ENCODE results near the gene BIRC2. TPM values are rescaled to one million over a fixed set of nuclear protein-coding genes. Genes with fewer than 3 reads are reported as not detected.

Gene BIRC2
- total and polyA plus RNA-seq, 4 donors: 16.7 to 99.9 (median 28.9) TPM

DNA sequence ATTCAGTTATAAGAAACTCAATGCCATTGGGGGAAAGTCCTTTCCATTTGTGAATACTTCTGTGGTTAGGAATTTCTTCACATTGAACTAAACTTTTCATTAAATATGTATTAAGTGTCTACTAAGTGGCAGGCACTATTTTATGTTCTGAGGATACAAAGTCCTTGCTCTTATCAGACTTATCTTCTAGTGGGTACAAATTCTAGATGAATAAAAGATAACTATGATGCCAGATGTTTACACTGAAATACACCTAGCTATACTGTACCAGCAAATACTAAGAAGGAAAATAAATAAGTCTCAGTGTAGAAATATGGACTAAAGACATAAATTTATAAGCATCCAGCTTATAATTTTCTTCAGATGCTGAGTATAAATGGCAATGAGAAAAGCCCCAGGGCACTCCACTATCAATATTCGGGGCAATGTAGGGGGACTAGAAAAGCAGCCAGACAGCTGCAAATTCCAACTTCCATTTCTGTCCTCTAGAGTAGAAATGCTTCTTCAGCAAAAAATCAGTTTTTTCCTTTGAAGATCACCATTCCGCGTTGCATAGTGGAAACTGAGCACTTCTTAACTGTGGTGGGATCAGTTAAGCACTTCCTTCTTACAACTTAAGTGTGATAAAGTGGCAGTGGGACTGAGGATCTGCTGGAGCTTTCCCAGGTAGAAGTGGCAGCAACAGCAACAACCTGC, 41.5 kb upstream of the BIRC2 start:
- Histone ChIP-seq H3K9ac (ENCODE audit: insufficient read depth in 1 of 2, low read length in 2 of 2) (no peak overlapping the region), H3K9me3 (ENCODE audit: control insufficient read depth in 4 of 4, insufficient read depth in 3 of 4, low read length in 3 of 4) (peaks cover 0 to 8% (median 6%) of the 10 kb centered on the region in 4 donors), H3K27me3 (ENCODE audit: control insufficient read depth in 3 of 3, insufficient read depth in 3 of 3, low read length in 2 of 3) (no peaks in the 10 kb centered on the region), H3K36me3 (ENCODE audit: control insufficient read depth in 4 of 4, insufficient read depth in 4 of 4, low read length in 4 of 4) (no peaks in the 10 kb centered on the region), H3K4me1 (ENCODE audit: control insufficient read depth in 5 of 5, insufficient read depth in 5 of 5, low read length in 5 of 5) (peaks cover 0 to 6% (median 4%) of the 10 kb centered on the region in 5 donors), H3K4me3 (no peak overlapping the region), H3K27ac (ENCODE audit: low read depth in 1 of 2, low read length in 1 of 2) (peak overlapping the region in 1 of 2 donors; percentile 88)
- DNase-seq (no peak), ATAC-seq (ENCODE audit: insufficient read depth, low FRiP score) (peak; percentile 10)
- WGBS, 2 donors: 59 to 66% methylated on average over 3 of the region's 3 CpGs
- TF ChIP-seq, protein P1, sequence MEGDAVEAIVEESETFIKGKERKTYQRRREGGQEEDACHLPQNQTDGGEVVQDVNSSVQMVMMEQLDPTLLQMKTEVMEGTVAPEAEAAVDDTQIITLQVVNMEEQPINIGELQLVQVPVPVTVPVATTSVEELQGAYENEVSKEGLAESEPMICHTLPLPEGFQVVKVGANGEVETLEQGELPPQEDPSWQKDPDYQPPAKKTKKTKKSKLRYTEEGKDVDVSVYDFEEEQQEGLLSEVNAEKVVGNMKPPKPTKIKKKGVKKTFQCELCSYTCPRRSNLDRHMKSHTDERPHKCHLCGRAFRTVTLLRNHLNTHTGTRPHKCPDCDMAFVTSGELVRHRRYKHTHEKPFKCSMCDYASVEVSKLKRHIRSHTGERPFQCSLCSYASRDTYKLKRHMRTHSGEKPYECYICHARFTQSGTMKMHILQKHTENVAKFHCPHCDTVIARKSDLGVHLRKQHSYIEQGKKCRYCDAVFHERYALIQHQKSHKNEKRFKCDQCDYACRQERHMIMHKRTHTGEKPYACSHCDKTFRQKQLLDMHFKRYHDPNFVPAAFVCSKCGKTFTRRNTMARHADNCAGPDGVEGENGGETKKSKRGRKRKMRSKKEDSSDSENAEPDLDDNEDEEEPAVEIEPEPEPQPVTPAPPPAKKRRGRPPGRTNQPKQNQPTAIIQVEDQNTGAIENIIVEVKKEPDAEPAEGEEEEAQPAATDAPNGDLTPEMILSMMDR (IDR thresholded peaks at IDR 0.05; ENCODE audit: control extremely low read depth, extremely low read depth): no peak

DNA sequence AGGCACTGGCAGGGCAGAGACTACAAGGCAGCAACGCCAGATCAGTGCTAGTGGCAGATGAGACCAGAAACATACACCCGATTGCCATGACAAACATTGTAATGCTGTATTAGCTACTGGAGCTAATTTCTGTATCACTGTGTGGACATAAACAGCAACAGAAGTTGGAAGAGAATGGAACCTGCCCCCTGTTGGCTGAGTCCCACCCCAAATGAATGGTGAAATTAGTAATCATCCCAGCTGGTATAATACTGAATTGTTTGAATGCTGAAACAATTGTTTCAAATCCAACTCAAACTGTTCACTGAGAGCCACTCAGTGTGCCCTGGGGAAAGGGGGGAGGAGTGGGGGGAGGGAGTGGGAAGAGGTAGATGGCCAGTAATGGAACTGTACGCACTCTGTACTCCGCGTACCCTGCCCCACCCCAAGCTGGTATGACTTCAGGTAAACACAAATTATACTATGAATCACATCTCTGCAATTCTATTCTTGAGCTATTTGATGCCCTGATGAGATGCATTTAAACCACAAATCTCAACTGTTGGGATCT, 40.9 kb upstream of the BIRC2 start:
- peaks cover 0 to 8% (median 6%) of the 10 kb centered on the region in 4 donors for H3K9me3 ChIP-seq (ENCODE audit: control insufficient read depth in 4 of 4, insufficient read depth in 3 of 4, low read length in 3 of 4)
- H3K9ac ChIP-seq (ENCODE audit: insufficient read depth in 1 of 2, low read length in 2 of 2): no peak overlapping the region
- no peaks in the 10 kb centered on the region for H3K27me3 ChIP-seq (ENCODE audit: control insufficient read depth in 3 of 3, insufficient read depth in 3 of 3, low read length in 2 of 3)
- DNase-seq: no peak
- peak; percentile 92 for ATAC-seq (ENCODE audit: insufficient read depth, low FRiP score)
- H3K4me1 ChIP-seq (ENCODE audit: control insufficient read depth in 5 of 5, insufficient read depth in 5 of 5, low read length in 5 of 5): peaks cover 0 to 6% (median 4%) of the 10 kb centered on the region in 5 donors
- WGBS, 2 donors: 66 to 81% methylated on average over 5 of the region's 5 CpGs
- TF ChIP-seq, protein P1 (IDR thresholded peaks at IDR 0.05; ENCODE audit: control extremely low read depth, extremely low read depth): no peak
- H3K36me3 ChIP-seq (ENCODE audit: control insufficient read depth in 4 of 4, insufficient read depth in 4 of 4, low read length in 4 of 4): no peaks in the 10 kb centered on the region
- H3K27ac ChIP-seq (ENCODE audit: low read depth in 1 of 2, low read length in 1 of 2): peak overlapping the region in 1 of 2 donors; percentile 88
- no peak overlapping the region for H3K4me3 ChIP-seq

DNA sequence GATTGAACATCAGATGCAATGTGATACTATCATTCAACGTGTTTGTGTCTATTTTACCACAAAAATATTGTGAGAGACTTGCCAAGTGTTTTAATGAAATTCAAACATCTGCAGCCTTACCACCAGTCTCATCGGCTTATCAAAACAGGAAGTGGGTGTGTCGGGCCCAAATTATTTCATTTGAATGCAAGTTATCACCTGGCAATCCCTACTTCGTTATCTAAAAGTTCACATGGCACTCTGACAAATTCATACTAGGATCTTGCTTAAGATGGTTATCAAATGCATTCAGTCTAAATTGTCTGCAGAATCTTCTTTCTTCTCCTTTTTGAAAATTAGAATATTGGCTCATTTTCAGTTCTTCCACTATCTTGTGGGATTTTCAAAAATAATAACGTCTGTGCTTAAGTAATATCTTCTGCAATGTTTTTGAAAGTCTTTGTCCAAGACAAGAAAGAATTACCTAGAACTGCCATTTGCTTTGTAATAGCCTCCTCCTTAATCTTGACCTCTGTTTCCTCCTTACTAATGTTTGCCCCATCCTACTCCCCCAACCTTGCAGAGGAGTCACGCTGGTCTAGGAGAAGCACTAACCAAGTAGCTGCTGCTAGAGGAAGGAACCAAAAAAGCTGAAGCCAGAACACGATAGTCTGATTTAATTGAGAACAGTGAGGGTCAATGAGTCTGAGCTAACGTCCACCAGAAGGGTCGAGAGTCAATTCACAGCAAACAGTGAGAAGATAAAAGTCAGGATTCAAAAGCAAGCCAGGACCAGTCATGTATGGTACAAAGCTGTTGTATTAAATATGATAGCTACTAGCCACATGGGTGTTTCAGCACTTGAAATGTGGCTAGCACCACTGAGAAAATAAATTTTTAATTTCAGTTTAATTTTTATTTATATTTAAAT, 39.9 kb upstream of the BIRC2 start:
- TF ChIP-seq, protein P1 (IDR thresholded peaks at IDR 0.05; ENCODE audit: control extremely low read depth, extremely low read depth): no peak
- H3K27me3 ChIP-seq (ENCODE audit: control insufficient read depth in 3 of 3, insufficient read depth in 3 of 3, low read length in 2 of 3): no peaks in the 10 kb centered on the region
- WGBS, 2 donors: 25 to 29% methylated on average over 9 of the region's 9 CpGs
- peaks cover 0 to 8% (median 6%) of the 10 kb centered on the region in 4 donors for H3K9me3 ChIP-seq (ENCODE audit: control insufficient read depth in 4 of 4, insufficient read depth in 3 of 4, low read length in 3 of 4)
- no peak overlapping the region for H3K4me3 ChIP-seq
- H3K9ac ChIP-seq (ENCODE audit: insufficient read depth in 1 of 2, low read length in 2 of 2): no peak overlapping the region
- no peaks in the 10 kb centered on the region for H3K36me3 ChIP-seq (ENCODE audit: control insufficient read depth in 4 of 4, insufficient read depth in 4 of 4, low read length in 4 of 4)
- ATAC-seq (ENCODE audit: insufficient read depth, low FRiP score) (no peak), DNase-seq (no peak)
- H3K4me1 ChIP-seq (ENCODE audit: control insufficient read depth in 5 of 5, insufficient read depth in 5 of 5, low read length in 5 of 5): peaks cover 0 to 6% (median 4%) of the 10 kb centered on the region in 5 donors
- H3K27ac ChIP-seq (ENCODE audit: low read depth in 1 of 2, low read length in 1 of 2): peak overlapping the region in 1 of 2 donors; percentile 51

Data from lung (tissue), 12 donors.